NCI-H69 (cell line): ENCODE results near the gene SLC9A9.

Experiments
- DNase-seq: peaks from one replicate; lab custom pipeline; 2025; lab: John Stamatoyannopoulos, UW

Gene SLC9A9

GRCh38 chr3:143321058-143321769 is 527.1 kb downstream of the SLC9A9 start:
- DNase-seq: no peak

DNA sequence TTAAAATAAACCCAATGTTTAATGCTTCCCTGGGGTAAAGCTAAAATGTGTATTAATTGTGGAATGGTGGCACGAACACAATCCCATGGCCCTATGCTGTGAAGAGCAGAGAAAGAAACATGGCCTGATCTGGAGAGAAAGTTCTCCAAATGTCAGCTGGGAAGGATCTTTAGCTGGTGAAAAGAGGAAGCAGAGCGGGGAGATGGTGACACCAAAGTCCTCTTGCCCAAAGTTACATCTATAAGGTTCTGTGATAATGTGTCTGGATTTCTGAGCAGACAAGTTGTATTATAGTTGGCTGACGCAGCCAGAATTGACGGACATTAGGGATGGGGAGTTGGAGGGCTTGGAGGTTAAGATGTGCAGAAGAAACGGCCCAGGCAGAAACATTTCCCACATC is 532.5 kb downstream of the SLC9A9 start:
- no peak for DNase-seq

GRCh38 chr3:143314251-143315093 is 533.8 kb downstream of the SLC9A9 start:
- no peak for DNase-seq

- DNase-seq: no peak
Measured at GRCh38 chr3:143313893-143314188, 534.4 kb downstream of the SLC9A9 start.

- no peak for DNase-seq
Measured at GRCh38 chr3:143313025-143313892, 535.0 kb downstream of the SLC9A9 start.

- DNase-seq: no peak
Measured at GRCh38 chr3:143311096-143311495, 537.2 kb downstream of the SLC9A9 start.

DNA sequence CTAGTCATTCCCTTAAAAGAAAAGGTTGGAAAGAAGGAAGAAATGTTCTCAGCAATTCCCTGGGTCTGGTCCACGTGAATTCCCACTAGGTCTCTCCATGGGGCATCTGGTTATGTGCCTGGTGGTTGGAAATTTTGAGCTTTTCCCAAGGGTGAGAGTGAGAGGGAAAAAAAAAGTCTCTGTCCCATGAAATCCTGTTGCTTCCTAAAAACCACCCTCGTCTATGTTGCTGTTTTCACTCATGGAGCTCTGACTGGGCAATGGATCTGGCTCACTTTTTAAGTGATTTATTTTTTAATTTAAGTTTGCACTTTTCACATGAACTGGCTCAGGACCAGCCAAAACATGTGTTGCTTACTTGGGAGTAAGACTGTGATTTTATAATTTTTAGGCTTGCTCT is 538.6 kb downstream of the SLC9A9 start:
- DNase-seq: no peak

GRCh38 chr3:143307613-143308183 is 540.6 kb downstream of the SLC9A9 start:
- no peak for DNase-seq

GRCh38 chr3:143306407-143306806 is 541.9 kb downstream of the SLC9A9 start:
- DNase-seq: peak; percentile 39

DNA sequence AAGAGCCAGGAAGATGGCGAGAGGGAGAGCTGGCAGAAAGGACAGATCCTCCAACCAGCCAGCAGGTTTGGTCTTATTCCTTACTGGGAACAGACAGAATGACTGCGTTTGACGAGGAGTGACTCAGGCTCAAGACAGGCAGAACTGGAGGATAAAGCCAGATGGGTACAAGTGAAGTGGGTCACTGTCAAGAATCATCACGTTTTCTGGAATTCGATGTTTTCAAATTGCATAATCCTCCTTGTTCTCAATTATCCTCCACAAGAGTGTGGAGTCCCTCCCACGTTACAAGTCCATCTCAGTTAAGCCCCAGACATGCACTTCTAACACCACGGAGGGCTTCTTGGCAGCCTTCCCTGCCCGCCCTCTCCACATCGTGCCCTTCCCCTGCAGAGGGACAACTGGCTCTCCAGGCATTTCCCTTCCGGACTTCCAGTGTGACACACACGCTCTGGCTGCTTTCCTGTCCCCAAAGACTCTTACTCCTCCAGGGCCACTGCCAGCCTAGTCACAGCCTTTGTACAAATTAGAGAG is 545.6 kb downstream of the SLC9A9 start:
- peak; percentile 43 for DNase-seq

- no peak for DNase-seq
Measured at GRCh38 chr3:143301031-143301901, 547.0 kb downstream of the SLC9A9 start.

DNA sequence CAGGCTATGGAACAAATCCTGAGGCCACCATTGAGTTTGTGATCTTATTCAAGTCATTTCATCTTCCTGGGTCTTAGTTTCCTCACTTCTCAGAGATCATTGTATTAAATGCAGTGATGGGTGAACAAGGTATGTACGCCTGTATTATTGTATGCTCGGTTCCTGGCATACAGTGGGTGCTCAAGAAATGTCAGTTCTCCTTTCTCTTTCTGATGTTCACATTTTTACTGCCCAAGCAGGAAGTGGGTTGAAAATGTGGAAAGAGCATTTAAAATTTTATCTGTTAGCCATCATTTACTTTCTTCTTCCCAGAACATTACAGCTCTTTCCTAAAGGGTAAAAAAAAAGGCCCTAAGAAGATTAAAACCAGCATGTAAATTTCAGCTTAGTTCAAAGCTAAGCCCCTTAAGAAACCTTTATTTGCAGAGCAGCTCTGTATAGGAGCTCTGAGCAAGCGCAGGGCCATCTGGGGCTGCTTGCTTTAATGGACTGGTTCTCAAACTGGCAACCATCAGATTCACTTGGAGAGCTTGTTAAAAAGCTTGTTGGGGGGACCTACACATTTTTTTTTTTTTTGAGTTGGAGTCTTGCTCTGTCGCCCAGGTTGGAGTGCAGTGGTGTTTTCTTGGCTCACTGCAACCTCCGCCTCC is 549.3 kb downstream of the SLC9A9 start:
- DNase-seq: no peak

- no peak for DNase-seq
Measured at GRCh38 chr3:143298380-143298779, 549.9 kb downstream of the SLC9A9 start.

DNA sequence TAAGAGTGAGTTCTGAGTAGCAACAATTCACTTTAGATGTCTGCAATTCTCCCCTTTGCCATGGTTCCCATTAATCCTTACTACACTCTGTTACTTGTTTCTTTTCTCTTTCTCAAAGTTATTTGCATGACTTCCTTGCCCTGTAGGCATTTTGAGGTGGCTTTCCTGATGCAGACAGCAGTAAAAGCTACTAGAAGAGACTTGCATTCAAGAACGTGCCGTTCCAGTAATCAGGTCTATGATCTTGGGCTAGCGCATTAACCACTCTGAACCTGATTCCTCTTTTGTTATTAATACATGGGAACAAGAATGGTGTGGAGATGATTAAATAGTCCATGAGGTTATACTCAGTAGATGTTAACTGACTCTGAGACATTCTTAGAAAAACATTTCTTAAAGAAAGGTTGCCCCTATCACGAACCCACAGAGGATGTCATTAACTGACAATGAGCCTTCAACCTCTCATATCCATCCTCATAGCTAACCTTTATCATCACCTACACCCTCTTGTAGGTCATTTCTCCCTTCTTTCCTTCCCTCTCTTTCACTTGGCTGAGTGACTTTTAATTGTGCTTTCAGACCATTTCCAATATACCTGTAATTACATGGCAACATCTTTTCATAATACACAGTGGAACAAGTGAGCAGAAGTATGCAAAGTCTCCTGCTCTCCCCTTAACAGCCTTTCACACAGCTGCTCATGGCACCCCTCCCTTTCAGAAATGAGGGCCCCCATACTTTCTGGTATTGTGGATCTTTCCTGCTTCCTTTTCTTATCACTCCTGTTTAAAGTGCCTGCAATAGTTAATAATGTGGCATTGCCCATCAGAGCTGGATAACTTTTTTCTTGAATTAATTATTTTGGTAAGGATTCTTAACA is 552.8 kb downstream of the SLC9A9 start:
- peak; percentile 9 for DNase-seq

GRCh38 chr3:143294188-143294587 is 554.1 kb downstream of the SLC9A9 start:
- no peak for DNase-seq

DNA sequence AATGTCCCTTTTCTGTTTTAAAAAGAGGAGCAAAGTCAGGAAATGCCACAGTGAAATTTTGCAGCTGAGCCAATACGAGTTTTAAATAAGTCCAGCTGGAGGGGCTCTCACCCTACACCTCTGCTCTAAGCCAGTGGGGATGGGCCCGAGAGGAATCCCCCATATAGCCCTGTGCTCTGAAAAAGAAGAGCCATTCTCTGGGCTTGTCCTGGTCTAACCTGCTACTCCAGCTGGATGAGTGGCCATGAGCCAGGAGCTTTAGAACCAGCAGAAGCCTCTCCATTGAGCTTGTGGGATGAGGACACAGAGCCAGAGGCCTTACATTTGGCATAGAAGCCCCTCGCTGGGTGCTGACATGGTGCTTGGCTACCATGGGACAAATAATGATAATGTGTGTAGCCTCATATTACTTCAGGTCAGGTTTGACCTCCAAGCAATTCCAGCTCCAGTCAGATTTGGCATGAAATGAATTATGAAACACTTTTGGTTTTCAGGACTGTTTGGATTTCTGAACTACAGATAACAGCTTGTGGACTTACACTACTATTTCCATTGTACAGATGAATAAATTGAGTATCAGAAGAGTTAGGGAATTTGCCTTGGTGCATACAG is 556.3 kb downstream of the SLC9A9 start:
- DNase-seq: no peak

- peak; percentile 54 for DNase-seq
Measured at GRCh38 chr3:143288944-143289343, 559.3 kb downstream of the SLC9A9 start.

GRCh38 chr3:143287403-143287802 is 560.9 kb downstream of the SLC9A9 start:
- DNase-seq: peak; percentile 63

GRCh38 chr3:143286392-143287010 is 561.8 kb downstream of the SLC9A9 start:
- DNase-seq: no peak
